ENCODE data around the gene DRG1.
"Not testable (repeated sequence)": the region's sequence is repeated elsewhere in the genome, so short reads cannot be mapped to it uniquely, and the experiment has no call there.

The DRG1 gene

GRCh38 chr22:31398231-31398630, 1.2 kb upstream of the DRG1 start:
- no peak overlapping the region for H3K4me3 ChIP-seq (ENCODE audit: low read depth, low read length)
- TF ChIP-seq CTCF (IDR thresholded peaks at IDR 0.05; ENCODE audit: low read depth, low read length, missing control alignments), result no peak
- no peak for DNase-seq (ENCODE audit: low read depth)

DNA sequence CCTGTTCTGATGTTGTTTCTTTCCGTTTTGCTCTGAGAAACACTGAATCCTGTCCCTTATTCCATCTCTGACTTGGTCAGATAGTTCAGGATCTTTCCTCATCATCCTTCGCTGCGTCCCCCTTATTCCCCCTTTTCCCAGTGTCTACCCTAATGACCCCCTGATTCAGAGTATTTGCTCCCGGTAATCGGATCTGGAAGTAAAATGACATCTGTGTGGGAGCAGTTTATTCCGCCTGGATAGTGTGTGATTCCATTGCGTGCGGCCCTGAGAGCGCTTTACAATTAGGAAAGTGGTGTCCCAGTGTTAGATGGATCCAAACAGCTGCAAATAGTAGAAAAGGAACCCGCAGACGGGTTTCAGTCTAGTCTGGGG, 606 bp downstream of the DRG1 start:
- no peak for DNase-seq (ENCODE audit: low read depth)
- no peak for TF ChIP-seq CTCF (IDR thresholded peaks at IDR 0.05; ENCODE audit: low read depth, low read length, missing control alignments)

GRCh38 chr22:31402350-31402749, 2.9 kb downstream of the DRG1 start:
- DNase-seq (ENCODE audit: low read depth); H3K4me3 ChIP-seq (ENCODE audit: low read depth, low read length): not testable (repeated sequence)

More for the DNA sequence above, 606 bp downstream of the DRG1 start:
- peak overlapping the region; percentile 81 for H3K4me3 ChIP-seq (ENCODE audit: low read depth, low read length)

- TF ChIP-seq CTCF (IDR thresholded peaks at IDR 0.05; ENCODE audit: low read depth, low read length, missing control alignments), result no peak
- H3K4me3 ChIP-seq (ENCODE audit: low read depth, low read length), result no peak overlapping the region
- no peak for DNase-seq (ENCODE audit: low read depth)
Observed at GRCh38 chr22:31425331-31426050, 26.1 kb downstream of the DRG1 start.

DNA sequence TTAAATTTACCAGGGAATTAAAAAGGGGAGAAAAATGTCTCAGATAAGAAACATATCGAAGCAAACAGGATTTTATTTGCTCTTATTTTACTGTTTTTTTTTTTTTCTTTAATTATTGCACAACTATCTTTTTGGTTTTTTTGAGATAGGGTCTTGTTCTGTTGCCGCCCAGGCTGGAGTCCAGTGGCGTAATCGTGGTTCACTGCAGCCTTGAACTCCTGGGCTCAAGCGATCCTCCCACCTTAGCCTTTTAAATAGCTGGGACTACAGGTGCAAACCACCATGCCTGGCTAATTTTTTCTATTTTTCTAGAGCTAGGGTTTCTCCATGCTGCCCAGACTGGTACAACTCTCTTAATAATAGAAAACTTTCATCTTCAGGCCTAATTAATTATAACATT, 32.5 kb downstream of the DRG1 start:
- no peak overlapping the region for H3K4me3 ChIP-seq (ENCODE audit: low read depth, low read length)
- DNase-seq (ENCODE audit: low read depth), result no peak
- no peak for TF ChIP-seq CTCF (IDR thresholded peaks at IDR 0.05; ENCODE audit: low read depth, low read length, missing control alignments)

DNA sequence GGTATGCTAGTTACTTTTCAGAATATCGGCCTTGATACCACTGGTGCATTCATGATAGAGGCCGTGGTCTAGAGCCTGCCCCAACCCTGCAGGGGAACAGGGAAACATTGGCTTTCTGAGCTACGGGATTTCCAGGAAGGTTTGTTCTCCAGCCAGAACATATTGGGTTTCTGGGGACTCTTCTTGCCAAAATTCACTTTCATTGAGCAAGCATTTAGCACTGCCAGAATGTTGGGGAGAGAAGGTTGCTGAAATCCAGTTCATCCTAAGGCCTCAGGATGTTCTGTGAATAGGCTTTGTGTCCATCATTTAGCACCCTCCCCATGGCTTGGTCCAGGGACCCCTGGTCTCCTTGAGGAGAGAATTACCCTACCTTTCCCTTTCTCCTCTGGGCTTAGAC, 36.7 kb downstream of the DRG1 start:
- DNase-seq (ENCODE audit: low read depth), result no peak
- no peak for TF ChIP-seq CTCF (IDR thresholded peaks at IDR 0.05; ENCODE audit: low read depth, low read length, missing control alignments)
- no peak overlapping the region for H3K4me3 ChIP-seq (ENCODE audit: low read depth, low read length)

GRCh38 chr22:31439808-31440207, 40.4 kb downstream of the DRG1 start:
- no peak for DNase-seq (ENCODE audit: low read depth)
- H3K4me3 ChIP-seq (ENCODE audit: low read depth, low read length), result no peak overlapping the region
- TF ChIP-seq CTCF (IDR thresholded peaks at IDR 0.05; ENCODE audit: low read depth, low read length, missing control alignments), result no peak
